ENCODE data around the gene CNTN5. TPM values are rescaled to one million over a fixed set of nuclear protein-coding genes. Genes with fewer than 3 reads are reported as not detected.

Gene CNTN5
- total and polyA plus RNA-seq, 10 of the 15 experiments (the other 5 are each of a cell fraction or from before 2014, with no cell fraction given) = 0.01 TPM; not detected in 9

DNA sequence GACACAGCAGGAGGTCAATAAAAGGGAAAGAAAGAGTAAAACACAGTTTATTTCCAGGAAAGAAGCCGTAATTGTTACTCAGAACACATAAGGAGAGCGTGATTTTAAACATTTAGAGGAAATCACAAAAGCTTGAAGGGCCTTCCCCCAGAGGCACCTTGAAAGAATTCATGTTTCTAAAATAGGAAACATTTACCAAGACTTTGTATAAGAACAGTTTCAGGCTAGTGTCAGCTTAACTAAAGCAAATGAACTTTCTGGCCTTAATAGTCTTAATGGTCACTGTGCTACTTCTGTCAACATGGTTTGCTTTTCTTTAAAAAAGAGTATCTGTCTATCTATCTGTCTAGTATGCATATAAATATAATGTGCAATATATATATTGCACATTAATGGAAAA, 208.8 kb downstream of the CNTN5 start:
- no peak for FAIRE-seq
- no TSS peak for BruUV-seq (replicated peaks)
- Histone ChIP-seq H3K4me1 (ENCODE audit: control insufficient read depth, insufficient read depth, low read length) (no peaks in the 10 kb centered on the region), H3K36me3 (ENCODE audit: control insufficient read depth in 2 of 2, insufficient read depth in 2 of 2, low read length in 1 of 2) (no peaks in the 10 kb centered on the region), H3K4me3 (no peak overlapping the region), H4K20me1 (ENCODE audit: control insufficient read depth, insufficient read depth) (no peaks in the 10 kb centered on the region), H3K27me3 (replicated peaks in 1 of 2; ENCODE audit: control insufficient read depth in 2 of 2, insufficient read depth in 2 of 2, low read length in 1 of 2) (no peaks in the 10 kb centered on the region), H3K4me2 (ENCODE audit: control insufficient read depth, insufficient read depth) (no peak overlapping the region), H3K27ac (ENCODE audit: control insufficient read depth, insufficient read depth) (no peak overlapping the region), H2AFZ (ENCODE audit: control insufficient read depth, low read depth, low read length) (no peak overlapping the region), H3K9ac (ENCODE audit: control insufficient read depth, insufficient read depth, low read length) (no peak overlapping the region), H3K9me3 (replicated peaks; ENCODE audit: control insufficient read depth, insufficient read depth, low read length) (no peaks in the 10 kb centered on the region), H3K79me2 (ENCODE audit: control insufficient read depth, insufficient read depth, low read length) (no peaks in the 10 kb centered on the region)
- ChIA-PET RAD21 (ENCODE audit: unreplicated experiment) (no interaction called here), POLR2A (no interaction called here), SMC1A (ENCODE audit: uncharacterized antibody, unreplicated experiment) (no interaction called here), CTCF (no interaction called here)
- no peak for DNase-seq (ENCODE audit: low read depth, low spot score)
- intact Hi-C loops (cut with micrococcal nuclease; ENCODE audit: unreplicated experiment) (no loop called here), in situ Hi-C loops (cut with MboI) (no loop called here)
- ATAC-seq = no peak
- WGBS (ENCODE audit: insufficient coverage, insufficient replicate concordance, low lambda C conversion rate, missing lambda C conversion rate) = 9% methylated on average over 2 of the region's 2 CpGs
- TF ChIP-seq TCF3 (IDR thresholded peaks at IDR 0.05; ENCODE audit: borderline replicate concordance, insufficient read depth, low read depth, low read length) (no peak), IRF4 (IDR thresholded peaks at IDR 0.05; ENCODE audit: low read depth, low read length) (no peak), ZZZ3 (IDR thresholded peaks at IDR 0.05; ENCODE audit: control insufficient read depth, insufficient read length, low read depth) (no peak), MXI1 (IDR thresholded peaks at IDR 0.05; ENCODE audit: low read depth, low read length) (no peak), CREM (IDR thresholded peaks at IDR 0.05; ENCODE audit: low read depth) (no peak), ZSCAN29 (IDR thresholded peaks at IDR 0.05) (no peak), ZBTB40 (IDR thresholded peaks at IDR 0.05; ENCODE audit: borderline replicate concordance) (no peak), SIN3A (IDR thresholded peaks at IDR 0.05; ENCODE audit: low read depth, low read length) (no peak), NFXL1 (IDR thresholded peaks at IDR 0.05; ENCODE audit: borderline replicate concordance) (no peak)
- TF ChIP-seq, protein P1, sequence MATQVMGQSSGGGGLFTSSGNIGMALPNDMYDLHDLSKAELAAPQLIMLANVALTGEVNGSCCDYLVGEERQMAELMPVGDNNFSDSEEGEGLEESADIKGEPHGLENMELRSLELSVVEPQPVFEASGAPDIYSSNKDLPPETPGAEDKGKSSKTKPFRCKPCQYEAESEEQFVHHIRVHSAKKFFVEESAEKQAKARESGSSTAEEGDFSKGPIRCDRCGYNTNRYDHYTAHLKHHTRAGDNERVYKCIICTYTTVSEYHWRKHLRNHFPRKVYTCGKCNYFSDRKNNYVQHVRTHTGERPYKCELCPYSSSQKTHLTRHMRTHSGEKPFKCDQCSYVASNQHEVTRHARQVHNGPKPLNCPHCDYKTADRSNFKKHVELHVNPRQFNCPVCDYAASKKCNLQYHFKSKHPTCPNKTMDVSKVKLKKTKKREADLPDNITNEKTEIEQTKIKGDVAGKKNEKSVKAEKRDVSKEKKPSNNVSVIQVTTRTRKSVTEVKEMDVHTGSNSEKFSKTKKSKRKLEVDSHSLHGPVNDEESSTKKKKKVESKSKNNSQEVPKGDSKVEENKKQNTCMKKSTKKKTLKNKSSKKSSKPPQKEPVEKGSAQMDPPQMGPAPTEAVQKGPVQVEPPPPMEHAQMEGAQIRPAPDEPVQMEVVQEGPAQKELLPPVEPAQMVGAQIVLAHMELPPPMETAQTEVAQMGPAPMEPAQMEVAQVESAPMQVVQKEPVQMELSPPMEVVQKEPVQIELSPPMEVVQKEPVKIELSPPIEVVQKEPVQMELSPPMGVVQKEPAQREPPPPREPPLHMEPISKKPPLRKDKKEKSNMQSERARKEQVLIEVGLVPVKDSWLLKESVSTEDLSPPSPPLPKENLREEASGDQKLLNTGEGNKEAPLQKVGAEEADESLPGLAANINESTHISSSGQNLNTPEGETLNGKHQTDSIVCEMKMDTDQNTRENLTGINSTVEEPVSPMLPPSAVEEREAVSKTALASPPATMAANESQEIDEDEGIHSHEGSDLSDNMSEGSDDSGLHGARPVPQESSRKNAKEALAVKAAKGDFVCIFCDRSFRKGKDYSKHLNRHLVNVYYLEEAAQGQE (IDR thresholded peaks at IDR 0.05; ENCODE audit: low read depth, low read length) = no peak
- TF ChIP-seq, protein P2, sequence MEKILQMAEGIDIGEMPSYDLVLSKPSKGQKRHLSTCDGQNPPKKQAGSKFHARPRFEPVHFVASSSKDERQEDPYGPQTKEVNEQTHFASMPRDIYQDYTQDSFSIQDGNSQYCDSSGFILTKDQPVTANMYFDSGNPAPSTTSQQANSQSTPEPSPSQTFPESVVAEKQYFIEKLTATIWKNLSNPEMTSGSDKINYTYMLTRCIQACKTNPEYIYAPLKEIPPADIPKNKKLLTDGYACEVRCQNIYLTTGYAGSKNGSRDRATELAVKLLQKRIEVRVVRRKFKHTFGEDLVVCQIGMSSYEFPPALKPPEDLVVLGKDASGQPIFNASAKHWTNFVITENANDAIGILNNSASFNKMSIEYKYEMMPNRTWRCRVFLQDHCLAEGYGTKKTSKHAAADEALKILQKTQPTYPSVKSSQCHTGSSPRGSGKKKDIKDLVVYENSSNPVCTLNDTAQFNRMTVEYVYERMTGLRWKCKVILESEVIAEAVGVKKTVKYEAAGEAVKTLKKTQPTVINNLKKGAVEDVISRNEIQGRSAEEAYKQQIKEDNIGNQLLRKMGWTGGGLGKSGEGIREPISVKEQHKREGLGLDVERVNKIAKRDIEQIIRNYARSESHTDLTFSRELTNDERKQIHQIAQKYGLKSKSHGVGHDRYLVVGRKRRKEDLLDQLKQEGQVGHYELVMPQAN (conservative IDR thresholded peaks at IDR 0.05) = no peak
- TF ChIP-seq, protein P3, sequence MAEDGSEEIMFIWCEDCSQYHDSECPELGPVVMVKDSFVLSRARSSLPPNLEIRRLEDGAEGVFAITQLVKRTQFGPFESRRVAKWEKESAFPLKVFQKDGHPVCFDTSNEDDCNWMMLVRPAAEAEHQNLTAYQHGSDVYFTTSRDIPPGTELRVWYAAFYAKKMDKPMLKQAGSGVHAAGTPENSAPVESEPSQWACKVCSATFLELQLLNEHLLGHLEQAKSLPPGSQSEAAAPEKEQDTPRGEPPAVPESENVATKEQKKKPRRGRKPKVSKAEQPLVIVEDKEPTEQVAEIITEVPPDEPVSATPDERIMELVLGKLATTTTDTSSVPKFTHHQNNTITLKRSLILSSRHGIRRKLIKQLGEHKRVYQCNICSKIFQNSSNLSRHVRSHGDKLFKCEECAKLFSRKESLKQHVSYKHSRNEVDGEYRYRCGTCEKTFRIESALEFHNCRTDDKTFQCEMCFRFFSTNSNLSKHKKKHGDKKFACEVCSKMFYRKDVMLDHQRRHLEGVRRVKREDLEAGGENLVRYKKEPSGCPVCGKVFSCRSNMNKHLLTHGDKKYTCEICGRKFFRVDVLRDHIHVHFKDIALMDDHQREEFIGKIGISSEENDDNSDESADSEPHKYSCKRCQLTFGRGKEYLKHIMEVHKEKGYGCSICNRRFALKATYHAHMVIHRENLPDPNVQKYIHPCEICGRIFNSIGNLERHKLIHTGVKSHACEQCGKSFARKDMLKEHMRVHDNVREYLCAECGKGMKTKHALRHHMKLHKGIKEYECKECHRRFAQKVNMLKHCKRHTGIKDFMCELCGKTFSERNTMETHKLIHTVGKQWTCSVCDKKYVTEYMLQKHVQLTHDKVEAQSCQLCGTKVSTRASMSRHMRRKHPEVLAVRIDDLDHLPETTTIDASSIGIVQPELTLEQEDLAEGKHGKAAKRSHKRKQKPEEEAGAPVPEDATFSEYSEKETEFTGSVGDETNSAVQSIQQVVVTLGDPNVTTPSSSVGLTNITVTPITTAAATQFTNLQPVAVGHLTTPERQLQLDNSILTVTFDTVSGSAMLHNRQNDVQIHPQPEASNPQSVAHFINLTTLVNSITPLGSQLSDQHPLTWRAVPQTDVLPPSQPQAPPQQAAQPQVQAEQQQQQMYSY (CRISPR knock-in tag; IDR thresholded peaks at IDR 0.05) = no peak
